NCI-H1436 treated with DMSO at 0.1 percent for 48 hours (cell line): ENCODE results near the gene OR1K1.
"Not testable (repeated sequence)": the region's sequence is repeated elsewhere in the genome, so short reads cannot be mapped to it uniquely, and the experiment has no call there.

Source experiments
- DNase-seq: peaks from one replicate; lab custom pipeline; 2025; lab: John Stamatoyannopoulos, UW

The OR1K1 gene

DNA sequence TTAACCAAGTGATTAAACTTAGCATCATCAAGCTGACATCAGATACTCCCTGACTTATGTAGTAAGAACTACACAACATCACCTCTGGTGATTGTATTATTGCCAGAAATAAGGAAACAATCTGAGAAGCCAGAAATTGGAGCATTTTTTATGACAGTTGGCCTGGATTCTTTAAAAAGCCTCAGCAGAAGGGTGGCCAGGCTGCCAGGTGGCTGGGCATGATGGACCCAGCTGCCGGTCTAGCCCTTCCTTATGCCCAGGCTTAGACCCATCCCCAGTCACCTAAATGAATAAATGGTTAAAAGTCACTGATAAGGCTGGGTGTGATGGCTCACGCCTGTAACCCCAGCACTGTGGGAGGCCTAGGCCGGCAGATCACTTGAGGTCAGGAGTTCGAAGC is 12.8 kb downstream of the OR1K1 start:
- DNase-seq, result no peak

DNA sequence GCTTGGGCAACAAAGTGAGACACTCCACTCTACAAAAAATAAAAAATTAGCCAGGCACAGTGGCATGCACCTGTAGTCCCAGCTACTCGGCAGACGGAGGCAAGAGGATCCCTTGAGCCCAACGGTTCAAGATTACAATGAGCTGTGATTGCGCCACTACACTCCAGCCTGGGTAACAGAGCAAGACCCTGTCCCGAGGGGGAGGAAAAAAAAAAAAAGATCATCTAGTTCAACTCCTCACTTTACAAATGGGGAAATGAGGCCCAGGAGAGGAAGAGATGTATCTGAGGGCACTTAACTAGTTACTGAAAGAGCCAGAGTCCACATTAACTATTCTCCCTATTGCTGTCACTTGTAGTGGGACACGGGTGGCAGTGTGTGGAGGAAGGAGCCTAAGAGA is 14.6 kb downstream of the OR1K1 start:
- DNase-seq, result no peak

DNA sequence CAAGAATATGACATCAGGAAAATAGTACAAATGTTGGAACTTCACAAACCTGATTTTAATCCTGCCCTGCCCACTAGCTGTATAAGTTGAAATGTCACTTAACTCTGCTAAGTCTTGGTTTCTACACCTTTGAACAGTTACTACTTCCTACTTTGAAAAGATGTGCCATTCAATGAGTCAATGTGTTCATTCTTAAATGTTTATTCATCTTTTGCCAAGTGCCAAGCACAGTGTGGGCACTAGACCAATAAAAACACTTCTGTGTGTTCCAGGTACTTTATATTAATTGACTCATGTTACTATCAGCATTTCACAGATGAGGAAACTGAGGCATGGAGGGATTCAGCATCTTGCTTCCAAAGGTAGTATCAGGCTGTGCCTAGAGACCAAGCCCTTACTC is 15.6 kb downstream of the OR1K1 start:
- DNase-seq, result no peak

DNA sequence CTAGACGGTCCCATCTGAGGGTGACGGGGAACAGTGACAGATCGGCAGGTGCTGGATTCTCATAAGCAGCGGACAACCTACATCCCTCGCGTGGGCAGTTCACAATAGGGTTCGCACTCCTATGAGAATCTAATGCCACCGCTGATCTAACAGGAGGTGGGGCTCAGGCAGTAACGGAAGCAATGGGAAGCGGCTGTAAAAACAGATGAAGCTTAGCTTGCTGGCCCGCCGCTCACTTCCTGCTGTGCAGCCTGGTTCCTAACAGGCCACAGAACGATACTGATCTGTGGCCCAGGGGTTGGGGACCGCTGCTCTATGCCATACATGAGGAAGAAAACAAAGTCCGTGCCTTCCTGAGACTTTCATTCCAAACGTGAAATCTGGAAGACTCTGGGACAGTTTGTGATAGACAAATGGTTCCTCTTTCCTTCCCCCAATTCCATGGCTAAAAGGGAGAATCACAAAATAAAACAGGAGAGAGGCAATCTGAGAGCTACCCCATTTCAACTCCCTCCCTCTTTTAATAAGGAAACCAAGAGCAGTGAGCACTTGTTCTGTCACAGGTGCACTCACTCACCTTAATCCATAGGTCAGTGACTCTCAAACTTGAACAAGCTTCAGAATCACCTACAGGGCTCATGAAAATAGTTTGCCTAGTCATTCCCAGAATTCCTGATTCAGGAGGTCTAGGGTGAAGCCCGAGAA is 16.4 kb downstream of the OR1K1 start:
- DNase-seq, result no peak

DNA sequence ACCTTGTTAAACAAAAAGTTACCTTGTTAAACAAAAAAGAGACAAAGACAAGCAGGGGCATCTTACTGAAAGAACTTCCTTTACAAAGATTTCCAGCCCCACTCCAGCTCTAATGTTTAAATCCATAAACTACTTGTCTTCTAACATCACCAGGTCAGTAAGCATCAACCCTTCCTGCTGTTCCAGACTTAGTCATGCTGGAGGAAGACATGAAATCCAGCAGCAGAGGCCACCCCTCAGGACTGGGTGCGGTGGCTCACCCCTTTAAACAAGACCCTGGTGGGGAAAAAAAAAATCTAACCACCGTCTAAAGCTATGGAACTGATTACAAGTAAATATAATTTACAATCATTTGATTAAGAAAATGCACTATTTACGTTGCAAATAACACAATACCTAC is 19.4 kb downstream of the OR1K1 start:
- no peak for DNase-seq

DNA sequence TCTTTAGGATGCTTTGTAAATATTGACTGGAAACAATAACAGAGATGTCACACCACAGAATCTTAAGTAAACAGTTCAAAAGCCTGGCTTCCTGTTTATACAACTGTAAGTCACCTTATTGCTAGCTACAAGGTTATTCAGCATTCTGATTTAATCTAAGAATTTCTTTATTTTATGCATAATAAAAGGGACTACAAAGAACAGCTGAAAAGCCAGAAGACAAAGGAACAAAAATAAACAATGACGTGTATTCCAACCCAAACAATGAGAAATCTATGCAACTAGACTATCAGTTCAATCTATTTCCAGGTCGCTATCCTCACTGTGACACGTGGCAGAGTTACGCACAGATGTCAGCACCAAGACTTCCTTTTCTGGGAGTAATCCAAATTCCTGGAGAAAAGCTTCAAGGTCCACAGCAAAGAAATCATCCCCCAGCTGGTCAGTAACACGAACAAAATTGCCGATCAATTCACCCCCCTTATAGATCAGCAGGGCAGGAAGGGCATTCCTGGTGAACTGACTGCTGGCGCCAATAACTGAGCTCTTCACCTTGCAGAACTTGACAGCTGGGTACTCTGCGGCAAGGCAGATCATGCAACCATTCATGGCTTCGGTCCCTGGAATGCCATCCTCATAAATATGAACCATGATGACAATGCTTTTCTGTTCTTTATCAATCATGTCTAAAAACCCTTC is 20.0 kb downstream of the OR1K1 start:
- DNase-seq, result no peak

DNA sequence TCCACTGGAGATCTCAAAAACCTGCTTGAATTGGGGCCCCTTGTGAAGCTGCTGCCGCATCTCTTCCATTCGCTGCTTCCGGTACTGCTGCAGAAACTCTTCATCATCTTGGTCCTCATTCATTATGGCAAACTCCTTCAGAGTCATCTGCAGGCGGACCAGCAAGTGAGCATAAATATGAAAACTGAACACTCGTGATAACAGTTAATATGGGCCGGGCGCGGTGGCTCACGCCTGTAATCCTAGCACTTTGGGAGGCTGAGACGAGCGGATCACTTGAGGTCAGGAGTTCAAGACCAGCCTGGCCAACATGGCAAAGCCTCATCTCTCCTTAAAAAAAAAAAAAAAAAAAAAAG is 20.5 kb downstream of the OR1K1 start:
- no peak for DNase-seq

DNA sequence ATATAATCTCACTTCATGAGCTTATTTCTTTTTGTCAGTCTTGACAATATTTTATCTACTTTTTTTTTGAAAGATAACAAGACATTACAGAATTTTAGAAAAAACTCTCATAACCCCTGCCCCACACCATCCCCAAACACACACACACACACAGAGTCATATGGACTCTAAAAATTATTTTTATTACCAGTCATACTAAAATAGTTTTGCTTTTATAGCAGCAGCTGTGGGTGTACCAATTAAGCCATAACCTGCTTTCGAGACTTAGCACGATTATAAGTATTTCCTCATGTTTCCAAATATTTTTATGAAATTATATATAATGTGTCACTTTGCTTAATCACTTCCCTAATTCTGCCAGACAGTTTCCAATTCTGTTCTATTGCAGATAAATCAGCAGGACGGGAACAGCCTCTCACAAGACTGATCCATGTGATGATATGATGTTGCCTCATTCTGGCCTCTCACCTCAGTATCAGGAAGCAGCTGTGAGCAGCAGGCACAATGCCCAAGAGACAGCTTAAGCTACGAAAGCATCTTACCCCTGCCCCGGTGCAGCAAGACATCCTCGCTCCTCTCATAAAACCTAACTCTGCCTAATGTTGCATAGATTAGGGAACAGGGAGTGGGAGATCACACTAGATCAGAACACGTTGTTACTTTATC is 21.5 kb downstream of the OR1K1 start:
- no peak for DNase-seq

DNA sequence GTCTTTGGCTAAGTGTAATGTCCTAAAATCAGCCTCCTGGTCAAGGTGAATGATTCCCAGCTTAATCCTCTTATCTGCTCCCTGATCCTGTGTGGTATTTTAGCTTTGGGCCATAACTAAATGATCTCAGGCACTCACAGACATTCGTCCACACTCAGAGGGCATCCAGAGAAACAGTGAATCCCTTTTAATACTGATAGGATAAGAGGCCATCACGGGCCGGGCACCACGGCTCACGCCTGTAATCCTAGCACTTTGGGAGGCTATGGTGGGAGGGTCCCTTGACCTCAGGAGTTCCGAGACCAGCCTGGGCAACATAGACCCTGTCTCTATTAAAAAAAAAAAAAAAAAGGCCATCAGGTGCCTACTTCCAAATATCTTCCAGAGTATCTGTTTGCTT is 22.1 kb downstream of the OR1K1 start:
- no peak for DNase-seq

DNA sequence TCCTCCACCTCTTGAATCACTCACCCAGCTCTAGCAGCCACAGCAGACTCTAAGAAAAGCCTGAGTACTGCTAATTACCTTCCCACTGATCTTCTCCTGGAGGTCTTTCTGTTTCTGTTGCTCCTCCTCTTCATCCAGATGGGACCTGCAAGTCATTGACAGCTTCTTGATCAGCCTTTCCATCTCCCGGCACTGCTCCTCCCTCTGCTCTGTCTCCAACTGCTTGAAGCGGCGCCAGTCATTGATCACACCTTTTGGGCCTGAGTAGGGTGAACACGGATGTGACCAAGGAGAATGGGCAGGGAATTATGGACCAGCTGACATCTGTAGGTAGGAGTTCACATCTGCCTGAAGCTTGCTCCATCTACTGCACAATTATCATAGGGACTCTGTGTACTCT is 23.0 kb downstream of the OR1K1 start:
- no peak for DNase-seq

DNA sequence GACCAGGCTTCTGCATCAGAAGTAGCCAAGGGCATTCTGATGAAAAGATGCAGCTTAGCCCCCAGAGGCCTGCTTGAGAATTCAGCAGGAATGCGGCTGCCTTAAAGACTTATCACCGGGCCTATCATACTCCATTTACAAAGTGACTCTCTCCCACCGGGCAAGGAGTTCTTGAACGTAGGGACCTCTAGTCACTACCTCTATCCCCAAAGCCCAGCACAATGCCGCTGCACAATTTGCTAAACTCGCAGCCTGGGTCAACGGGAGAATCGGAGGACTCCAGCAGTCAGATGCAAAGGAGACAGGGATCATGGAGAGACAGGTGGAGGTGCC is 27.8 kb downstream of the OR1K1 start:
- no peak for DNase-seq

DNA sequence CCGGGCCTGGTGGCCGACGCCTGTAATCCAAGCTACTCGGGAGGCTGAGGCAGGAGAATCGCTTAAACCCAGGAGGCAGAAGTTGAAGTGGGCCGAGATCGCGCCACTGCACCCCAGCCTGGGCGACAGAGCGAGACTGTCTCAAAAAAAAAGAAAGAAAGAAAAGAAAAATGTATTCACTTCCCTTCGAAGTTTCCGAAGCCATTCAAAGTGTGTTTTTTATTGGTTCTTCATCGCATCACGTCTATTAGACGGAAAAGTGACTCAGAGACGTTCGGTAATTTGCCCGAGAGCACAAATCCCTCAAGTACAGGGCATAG is 29.0 kb downstream of the OR1K1 start:
- DNase-seq, result not testable (repeated sequence)

DNA sequence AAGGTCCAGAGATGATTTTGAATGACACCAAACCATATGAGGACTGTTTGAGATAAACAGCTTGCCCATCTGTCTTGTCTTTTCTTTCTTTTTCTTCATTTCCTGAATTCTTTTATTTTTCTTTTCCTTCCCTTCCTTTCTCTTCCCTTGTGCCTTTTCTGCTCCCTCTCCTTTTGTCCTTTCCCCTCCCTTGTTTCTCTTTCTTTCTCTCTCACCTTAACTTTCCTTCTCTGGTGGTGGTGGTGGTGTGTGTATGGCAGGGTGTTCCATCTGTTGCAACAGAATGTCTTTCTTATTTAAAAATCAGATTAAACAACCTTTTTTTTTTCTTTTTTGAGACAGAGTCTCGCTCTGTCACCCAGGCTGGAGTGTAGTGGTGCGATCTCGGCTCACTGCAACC is 32.3 kb downstream of the OR1K1 start:
- DNase-seq, result no peak

DNA sequence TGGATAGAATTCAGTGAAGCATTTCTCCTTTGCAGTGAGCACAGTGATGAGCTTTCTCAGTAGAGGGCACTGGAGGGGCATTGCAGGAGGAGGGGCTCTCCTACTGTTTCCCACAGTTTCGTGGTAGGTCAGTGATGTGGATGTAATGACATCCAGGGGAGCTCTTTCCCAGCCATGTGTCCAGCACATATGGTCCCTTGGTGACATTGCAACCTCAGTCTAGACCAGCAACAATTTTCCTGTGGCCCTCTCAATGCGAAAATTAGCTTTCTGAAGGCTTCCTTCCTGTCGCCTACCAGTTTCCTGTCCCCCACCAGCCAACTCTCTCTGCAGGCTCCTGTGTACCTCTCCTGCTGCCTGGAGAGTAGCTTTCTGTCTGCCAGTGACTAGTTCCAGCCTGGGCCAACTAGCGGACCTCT is 35.4 kb downstream of the OR1K1 start:
- DNase-seq, result no peak

DNA sequence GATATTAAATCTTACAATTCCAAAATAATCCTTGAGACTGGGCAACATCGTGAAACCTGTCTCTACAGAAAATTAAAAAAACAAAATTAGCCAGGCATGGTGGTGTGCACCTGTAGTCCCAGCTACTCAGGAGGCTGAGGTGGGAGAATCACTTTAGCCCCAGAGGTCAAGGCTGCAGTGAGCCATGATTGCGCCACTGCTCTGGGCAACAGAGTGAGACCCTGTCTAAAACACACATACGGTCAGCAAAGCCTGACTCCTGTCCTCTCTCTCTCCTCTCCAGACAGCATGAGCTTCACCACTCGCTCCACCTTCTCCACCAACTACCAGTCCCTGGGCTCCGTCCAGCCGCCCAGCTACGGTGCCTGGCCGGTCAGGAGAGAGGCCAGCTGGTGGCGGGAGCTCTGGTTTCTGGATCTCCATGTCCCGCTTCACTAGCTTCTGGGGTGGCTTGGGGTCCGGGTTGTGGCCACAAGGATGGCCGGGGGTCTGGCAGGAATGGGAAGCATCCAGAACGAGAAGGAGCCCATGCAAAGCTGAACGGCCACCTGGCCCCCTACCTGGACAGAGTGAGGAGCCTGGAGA is 37.4 kb downstream of the OR1K1 start:
- DNase-seq, result no peak

DNA sequence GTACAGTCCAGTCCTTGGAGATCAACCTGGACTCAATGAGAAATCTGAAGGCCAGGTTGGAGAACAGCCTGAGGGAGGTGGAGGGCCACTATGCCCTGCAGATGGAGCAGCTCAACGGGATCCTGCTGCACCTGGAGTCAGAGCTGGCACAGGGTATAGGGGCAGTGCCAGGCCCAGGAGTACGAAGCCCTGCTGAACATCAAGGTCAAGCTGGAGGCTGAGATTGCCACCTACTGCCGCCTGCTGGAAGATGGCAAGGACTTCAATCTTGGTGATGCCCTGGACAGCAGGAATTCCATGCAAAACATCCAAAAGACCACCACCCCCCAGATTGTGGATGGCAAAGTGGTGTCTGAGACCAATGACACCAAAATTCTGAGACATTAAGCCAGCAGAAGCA is 38.5 kb downstream of the OR1K1 start:
- not testable (repeated sequence) for DNase-seq

DNA sequence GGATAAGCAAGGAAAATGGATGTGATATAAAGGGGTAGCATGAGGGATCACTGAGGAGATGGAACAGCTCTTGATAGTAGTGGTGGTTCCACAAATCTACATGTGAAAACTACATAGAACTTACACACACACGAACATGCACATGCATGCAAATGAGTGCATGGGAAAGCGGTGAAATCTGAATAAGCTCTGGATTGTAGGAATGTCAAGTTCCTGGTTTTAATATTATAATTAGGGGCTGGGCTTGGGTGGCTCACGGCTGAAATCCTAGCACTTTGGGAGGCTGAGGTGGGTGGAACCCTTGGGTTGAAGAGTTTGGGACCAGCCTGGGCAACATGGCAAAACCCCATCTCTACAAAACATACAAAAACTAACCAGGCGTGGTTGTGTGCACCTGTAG is 41.6 kb downstream of the OR1K1 start:
- DNase-seq, result no peak

DNA sequence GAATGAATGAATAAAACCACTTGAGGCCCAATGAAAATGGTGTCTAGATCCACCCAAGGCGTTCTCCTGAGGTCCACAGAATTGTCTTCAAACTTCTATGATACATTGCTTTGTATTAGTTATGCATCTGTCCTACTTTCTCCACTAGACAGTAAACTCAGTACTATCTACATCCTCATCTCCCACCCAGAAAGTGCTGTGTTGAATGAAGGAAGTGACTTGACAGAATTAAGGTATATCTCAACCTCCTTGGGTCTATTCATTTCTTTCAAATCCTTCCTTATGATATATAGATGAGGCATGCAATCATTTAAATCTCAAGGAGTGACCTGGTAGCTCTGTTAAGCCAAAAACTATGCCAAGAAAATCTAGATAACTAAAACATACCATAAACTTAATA is 44.2 kb downstream of the OR1K1 start:
- DNase-seq, result no peak

DNA sequence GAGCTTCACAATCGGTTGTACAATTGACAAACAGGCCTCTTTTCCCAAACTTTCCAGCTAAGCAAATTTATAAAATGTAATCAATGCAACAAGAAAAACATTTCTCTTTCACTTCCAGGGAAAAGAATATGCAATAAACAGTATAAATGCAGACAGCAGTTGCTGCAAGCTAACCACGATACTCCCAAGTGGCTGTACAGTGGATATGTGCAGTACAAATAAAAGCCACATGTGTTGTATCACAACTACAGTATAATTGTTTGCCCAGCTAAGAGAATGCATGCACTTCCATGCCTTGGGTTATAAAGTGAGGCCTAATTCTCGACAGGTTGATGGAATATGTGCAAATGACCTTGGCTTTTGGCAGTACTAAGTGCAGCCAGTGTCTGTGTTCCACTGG is 45.2 kb downstream of the OR1K1 start:
- DNase-seq, result no peak

DNA sequence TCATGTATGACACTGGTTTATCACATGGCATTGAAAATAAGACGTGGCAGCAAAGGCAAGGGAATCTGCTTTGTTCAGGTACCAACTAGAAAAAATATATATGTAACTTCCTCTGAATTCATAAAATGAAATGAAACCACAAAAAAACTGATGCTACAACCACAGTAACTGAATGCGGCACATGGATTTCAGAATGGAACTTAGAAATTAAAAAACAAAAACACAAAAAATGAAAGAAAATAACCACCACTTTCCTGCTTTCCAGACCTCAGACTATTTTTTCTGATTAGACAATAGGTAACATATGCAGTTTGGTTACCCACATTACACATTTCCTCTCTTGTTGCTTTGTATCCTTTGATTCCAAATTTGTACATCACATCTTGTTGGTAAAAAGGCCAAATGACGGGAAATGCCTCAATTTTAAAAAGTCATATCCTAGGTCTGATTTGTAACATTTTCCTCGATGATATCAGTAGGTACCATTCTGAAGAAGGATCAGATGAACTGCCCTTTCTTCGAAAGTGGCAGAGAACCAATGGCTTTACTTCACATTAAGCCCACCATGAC is 46.5 kb downstream of the OR1K1 start:
- no peak for DNase-seq

DNA sequence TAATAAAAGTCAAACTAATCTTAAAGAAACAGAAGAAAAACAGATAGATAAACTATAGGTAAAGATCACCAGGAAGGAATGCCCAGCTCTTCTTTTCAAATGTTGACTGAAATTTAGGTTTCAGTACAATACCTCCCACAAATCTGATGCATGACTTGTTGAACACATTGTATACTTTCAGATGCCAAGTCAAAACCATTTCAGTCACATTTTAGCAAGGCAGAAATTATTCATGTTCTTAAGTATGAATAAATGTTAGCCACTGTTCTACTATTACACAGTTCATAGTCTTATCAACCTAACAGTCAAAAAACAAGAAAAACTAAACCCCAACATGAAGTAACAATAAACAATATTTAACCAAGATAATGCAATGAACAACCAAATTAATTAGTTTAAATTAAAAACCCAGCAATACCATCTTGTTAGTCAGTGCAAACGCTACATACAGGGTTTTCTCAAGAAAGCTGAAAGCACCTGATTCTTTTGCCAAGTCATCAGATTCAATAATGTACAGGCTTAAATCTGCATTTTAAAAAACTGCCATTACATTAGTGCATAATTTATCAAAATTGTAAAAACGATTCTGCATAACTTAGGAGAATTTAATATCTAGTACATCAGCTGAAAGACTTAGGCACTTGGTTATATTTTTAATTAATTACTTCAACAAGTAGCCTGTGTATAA is 48.5 kb downstream of the OR1K1 start:
- DNase-seq, result no peak
